ENCODE measurements around the gene PLEKHA4.
"Not testable (repeated sequence)": the region's sequence is repeated elsewhere in the genome, so short reads cannot be mapped to it uniquely, and the experiment has no call there.

GRCh38 chr19:48871471-48872181 lies 3.2 kb upstream of the PLEKHA4 start:
- TF ChIP-seq CTCF (conservative IDR thresholded peaks at IDR 0.05; ENCODE audit: low read length); EZH2phosphoT487 (IDR thresholded peaks at IDR 0.05; ENCODE audit: borderline replicate concordance, low read depth, low read length): not testable (repeated sequence)

Data from OCI-LY7 (cell line).